Fibroblast of lung (primary cell): Measurements from ENCODE around the gene NECTIN1. TPM values are rescaled to one million over a fixed set of nuclear protein-coding genes. Genes with fewer than 3 reads are reported as not detected.

Source experiments
- DNase-seq, 2 donors: peaks; one replicate each; pipeline versions ENCODE4 v3.0.0 to v3.0.0-alpha.2; 2010; ENCODE audit warnings: low read depth in 2 of 2
- H2AFZ ChIP-seq: 2 replicates; pipeline ENCODE4 v1.5.1; 2012; ENCODE audit warnings: low read length, control low read depth, inconsistent platforms
- H3K27ac ChIP-seq: 2 replicates; pipeline ENCODE4 v1.5.1; 2011; ENCODE audit warnings: low read length, control low read depth; ENCODE audit not compliant: insufficient read depth
- H3K27me3 ChIP-seq: 2 replicates; pipeline ENCODE4 v1.5.1; 2011; ENCODE audit warnings: mild to moderate bottlenecking, low read length; ENCODE audit not compliant: control insufficient read depth, insufficient read depth
- H3K36me3 ChIP-seq: 2 replicates; pipeline ENCODE4 v1.5.1; 2011; ENCODE audit warnings: low read length; ENCODE audit not compliant: control insufficient read depth, insufficient read depth
- H3K4me1 ChIP-seq: 2 replicates; pipeline ENCODE4 v1.5.1; 2011; ENCODE audit warnings: low read length; ENCODE audit not compliant: control insufficient read depth, insufficient read depth; ENCODE audit errors: extremely low read depth
- H3K4me2 ChIP-seq: 2 replicates; pipeline ENCODE4 v1.5.1; 2011; ENCODE audit warnings: low read length, control low read depth; ENCODE audit not compliant: insufficient read depth; ENCODE audit errors: extremely low read depth
- H3K4me3 ChIP-seq, 4 experiments: fragments of 200-600 bp in 1 of 4; sonication (generic) in 1 of 4; replicated peaks in 1 of 4; 2 replicates each; pipeline ENCODE4 v1.5.1; 2011 to 2016; ENCODE audit warnings: low read length in 4 of 4, low read depth in 3 of 4, mild to moderate bottlenecking in 3 of 4, control low read depth in 2 of 4, inconsistent platforms in 1 of 4, mixed read lengths in 1 of 4; ENCODE audit not compliant: insufficient read depth in 1 of 4; ENCODE audit errors: control extremely low read depth in 1 of 4
- H3K79me2 ChIP-seq: 2 replicates; pipeline ENCODE4 v1.5.1; 2012; ENCODE audit warnings: mild to moderate bottlenecking, low read length, inconsistent platforms; ENCODE audit not compliant: control insufficient read depth, insufficient read depth
- H3K9ac ChIP-seq: 2 replicates; pipeline ENCODE4 v1.5.1; 2011; ENCODE audit warnings: mild to moderate bottlenecking, low read length, control low read depth; ENCODE audit not compliant: insufficient read depth
- H3K9me3 ChIP-seq: 2 replicates; pipeline ENCODE4 v1.5.1; 2012; ENCODE audit warnings: low read depth, low read length; ENCODE audit not compliant: control insufficient read depth, insufficient read depth
- H4K20me1 ChIP-seq: 2 replicates; pipeline ENCODE4 v1.5.1; 2011; ENCODE audit warnings: low read length; ENCODE audit not compliant: control insufficient read depth, insufficient read depth; ENCODE audit errors: extremely low read depth
- CTCF ChIP-seq, 2 donors: IDR thresholded peaks in 1 of 2; conservative IDR thresholded peaks in 1 of 2; 1 replicate in 1 of 2; 2 replicates in 1 of 2; pipeline ENCODE4 v1.5.1; 2011 to 2012; ENCODE audit warnings: low read length in 2 of 2, control low read depth in 1 of 2, inconsistent platforms in 1 of 2, low read depth in 1 of 2, mild to moderate bottlenecking in 1 of 2
- EZH2 ChIP-seq: IDR thresholded peaks from 2 replicates; pipeline ENCODE4 v1.5.1; 2012; ENCODE audit warnings: low read length, control low read depth, mild to moderate bottlenecking; ENCODE audit errors: missing control alignments
- polyA plus RNA-seq, 2 donors: library from polyadenylated mRNA; depleted of rRNA in 1 of 2; stranded (reverse) in 1 of 2; unstranded in 1 of 2; fragments of >200 nt; gene quantifications; 2 replicates each; pipeline ENCODE4 v1.2.1, GENCODE V29; 2011 to 2012; ENCODE audit warnings: missing spikeins in 1 of 2
- total RNA-seq: library from RNA; depleted of rRNA; stranded (reverse); fragments of >200 nt; gene quantifications from 2 replicates; pipeline ENCODE4 v1.2.1, GENCODE V29; 2014

NECTIN1 gene
- total and polyA plus RNA-seq, 2 donors (not counting 1 experiment from before 2014, with no cell fraction given), result 2.0 to 2.8 TPM

- Histone ChIP-seq H3K9ac (no peak overlapping the region), H3K27ac (no peak overlapping the region), H3K27me3 (no peaks in the 10 kb centered on the region), H3K36me3 (no peaks in the 10 kb centered on the region), H2AFZ (no peak overlapping the region), H3K4me3 (no peak overlapping the region), H3K4me1 (peaks cover 28% of the 10 kb centered on the region), H3K4me2 (no peak overlapping the region), H3K9me3 (no peaks in the 10 kb centered on the region), H4K20me1 (no peaks in the 10 kb centered on the region), H3K79me2 (no peaks in the 10 kb centered on the region)
- DNase-seq, result no peak
- TF ChIP-seq CTCF (conservative IDR thresholded peaks at IDR 0.05 in 1 of 2, IDR thresholded peaks at IDR 0.05 in 1 of 2; ENCODE audit: low read depth in 1 of 2, low read length in 2 of 2), result no peak
- TF ChIP-seq EZH2, result no peak
Observed at GRCh38 chr11:119673052-119673758, 55.8 kb downstream of the NECTIN1 start.

GRCh38 chr11:119672597-119672996 is 56.4 kb downstream of the NECTIN1 start:
- DNase-seq, result no peak
- no peaks in the 10 kb centered on the region for H3K9me3 ChIP-seq
- H3K4me1 ChIP-seq, result peaks cover 28% of the 10 kb centered on the region
- H3K27ac ChIP-seq, result no peak overlapping the region
- no peaks in the 10 kb centered on the region for H3K36me3 ChIP-seq
- H2AFZ ChIP-seq, result no peak overlapping the region
- no peaks in the 10 kb centered on the region for H3K79me2 ChIP-seq
- no peaks in the 10 kb centered on the region for H4K20me1 ChIP-seq
- TF ChIP-seq CTCF (conservative IDR thresholded peaks at IDR 0.05 in 1 of 2, IDR thresholded peaks at IDR 0.05 in 1 of 2; ENCODE audit: low read depth in 1 of 2, low read length in 2 of 2) (no peak), EZH2 (no peak)
- no peaks in the 10 kb centered on the region for H3K27me3 ChIP-seq
- H3K9ac ChIP-seq, result no peak overlapping the region
- no peak overlapping the region for H3K4me3 ChIP-seq
- H3K4me2 ChIP-seq, result no peak overlapping the region

GRCh38 chr11:119671561-119672015 is 57.4 kb downstream of the NECTIN1 start:
- H3K4me2 ChIP-seq, result no peak overlapping the region
- peaks cover 23% of the 10 kb centered on the region for H3K4me1 ChIP-seq
- no peak overlapping the region for H3K9ac ChIP-seq
- H4K20me1 ChIP-seq, result no peaks in the 10 kb centered on the region
- no peak overlapping the region for H3K27ac ChIP-seq
- H3K79me2 ChIP-seq, result no peaks in the 10 kb centered on the region
- TF ChIP-seq EZH2, result no peak
- TF ChIP-seq CTCF (conservative IDR thresholded peaks at IDR 0.05 in 1 of 2, IDR thresholded peaks at IDR 0.05 in 1 of 2; ENCODE audit: low read depth in 1 of 2, low read length in 2 of 2), result no peak
- no peak overlapping the region for H3K4me3 ChIP-seq
- no peak overlapping the region for H2AFZ ChIP-seq
- no peaks in the 10 kb centered on the region for H3K36me3 ChIP-seq
- H3K27me3 ChIP-seq, result no peaks in the 10 kb centered on the region
- H3K9me3 ChIP-seq, result no peaks in the 10 kb centered on the region
- peak; percentile 33 to 82 for DNase-seq
